Amniotic epithelial cell (primary cell): ENCODE data around the gene EEA1.

Experiments
- DNase-seq: peaks from one replicate; pipeline ENCODE4 v3.0.0-alpha.2; 2010; ENCODE audit warnings: low read depth

EEA1 gene

DNA sequence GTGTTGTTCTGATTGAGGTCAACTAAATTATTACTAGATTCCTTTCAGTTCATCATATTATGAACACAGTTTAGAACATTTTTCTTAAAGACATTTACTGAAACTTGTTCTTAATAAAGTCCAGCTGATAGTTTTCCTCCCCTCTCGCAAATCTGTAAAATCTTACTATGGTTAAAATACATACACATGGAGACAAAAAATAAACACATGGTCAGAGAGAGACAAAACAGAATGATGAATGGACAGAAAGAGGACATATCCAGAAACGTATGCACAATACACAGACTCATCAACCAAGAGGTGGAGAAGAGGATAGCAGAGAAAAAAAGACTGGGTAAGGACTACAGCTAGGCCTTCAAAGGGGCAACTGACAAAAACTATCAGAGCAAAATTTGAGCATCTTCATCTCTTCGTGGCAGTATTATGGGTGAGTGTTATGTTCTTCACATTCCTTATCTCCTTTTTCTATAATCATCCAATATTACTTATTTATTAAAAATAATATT lies 38.4 kb downstream of the EEA1 start:
- no peak for DNase-seq

DNA sequence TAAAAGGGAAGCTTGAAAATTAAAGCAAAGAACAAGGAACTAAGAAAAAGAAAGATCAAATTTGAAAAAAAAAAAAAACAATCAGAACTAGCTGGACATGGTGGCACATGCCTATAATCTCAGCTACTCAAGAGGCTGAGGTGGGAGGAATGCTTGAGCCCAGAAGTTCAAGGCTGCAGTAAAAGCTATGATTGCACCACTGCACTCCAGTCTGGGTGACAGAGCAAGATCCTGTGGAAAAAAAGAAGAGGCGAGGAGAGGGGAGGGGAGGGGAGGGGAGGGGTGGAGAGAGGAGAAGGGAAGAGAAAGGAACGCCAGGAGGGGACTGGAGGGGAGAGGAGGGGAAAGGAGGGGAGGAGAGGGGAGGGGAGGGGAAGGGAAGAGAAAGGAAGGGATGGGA lies 43.0 kb downstream of the EEA1 start:
- peak; percentile 67 for DNase-seq

DNA sequence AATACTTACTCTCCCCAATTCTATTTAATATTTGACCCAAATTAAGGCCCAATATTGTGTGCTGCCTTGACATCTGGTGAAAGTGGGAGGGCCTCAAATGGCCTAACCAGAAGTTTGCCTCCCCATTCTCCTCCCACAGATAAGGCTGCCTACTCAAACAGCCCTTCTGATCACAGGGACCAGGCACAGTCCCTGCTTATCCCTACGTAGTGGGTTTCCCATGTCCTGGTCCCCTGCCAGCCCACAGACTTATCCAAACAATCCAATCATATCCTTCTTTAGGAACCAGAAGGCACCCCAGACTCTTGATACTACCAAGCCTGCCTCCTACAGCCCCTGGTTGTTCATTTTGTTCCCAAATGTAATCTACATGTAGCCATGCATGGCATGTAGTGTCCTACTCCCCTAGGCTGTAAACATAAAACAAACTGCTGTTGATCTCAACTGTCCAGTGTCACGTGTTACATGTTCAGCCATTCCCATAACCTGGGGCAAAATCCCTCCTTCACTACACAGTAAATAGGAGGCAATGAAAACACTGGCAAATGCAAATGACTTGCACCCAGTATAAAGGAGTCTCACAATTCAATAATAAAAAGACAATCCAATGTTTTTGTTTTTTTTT lies 49.3 kb downstream of the EEA1 start:
- no peak for DNase-seq

DNA sequence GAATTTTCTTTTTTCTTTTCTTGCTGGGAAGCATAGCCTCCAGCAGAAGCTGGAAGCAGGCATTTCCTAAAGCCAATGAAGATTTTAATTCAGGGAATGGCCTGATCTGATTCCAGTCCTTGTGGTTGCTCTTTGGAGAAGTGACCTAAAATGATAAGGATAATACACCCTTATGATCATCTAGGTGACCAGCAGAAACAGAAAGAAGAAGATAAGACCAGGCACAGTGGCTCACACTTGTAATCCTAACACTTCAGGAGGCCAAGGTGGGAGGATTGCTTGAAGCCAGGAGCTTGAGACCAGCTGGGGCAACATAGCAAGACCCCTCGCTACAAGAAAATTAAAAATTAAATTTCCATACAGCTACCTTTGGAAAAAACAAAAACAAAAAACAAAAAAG lies 51.2 kb downstream of the EEA1 start:
- DNase-seq: no peak

DNA sequence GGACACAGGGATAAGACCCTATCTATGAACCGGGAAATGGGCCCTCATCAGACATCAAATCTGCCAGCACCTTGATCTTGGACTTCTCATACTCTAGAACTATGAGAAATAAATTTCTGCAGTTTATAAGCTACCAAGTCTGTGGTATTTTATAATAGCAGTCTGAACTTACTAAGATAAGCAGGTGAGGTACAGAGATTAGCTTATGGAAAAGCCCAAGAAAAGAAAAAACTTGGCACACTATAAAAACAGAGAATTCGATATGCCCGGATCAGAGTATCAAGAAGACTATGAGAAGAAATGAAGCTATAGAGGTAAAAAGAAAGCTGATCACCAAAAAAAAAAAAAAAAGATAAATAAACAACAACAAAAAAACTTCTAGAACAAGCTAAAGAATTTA lies 52.6 kb downstream of the EEA1 start:
- DNase-seq: no peak

DNA sequence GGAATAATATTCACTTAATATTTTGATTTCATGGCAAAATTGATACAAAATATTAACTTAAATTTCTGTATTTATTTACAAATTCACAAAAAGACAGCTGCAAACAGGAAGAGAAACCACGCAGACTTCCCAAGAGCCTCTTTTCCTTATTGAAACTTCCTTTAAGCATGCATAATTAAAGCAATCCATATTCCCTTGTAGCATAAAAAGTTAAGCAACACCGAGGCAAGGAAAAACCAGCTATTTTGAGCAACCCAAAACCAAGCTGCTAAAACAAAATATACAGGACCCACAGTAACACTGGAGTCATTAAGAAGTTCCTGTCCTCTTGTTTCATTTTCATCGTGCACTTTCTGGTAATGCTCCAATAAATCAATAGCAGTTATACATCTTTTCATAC lies 58.0 kb downstream of the EEA1 start:
- no peak for DNase-seq

DNA sequence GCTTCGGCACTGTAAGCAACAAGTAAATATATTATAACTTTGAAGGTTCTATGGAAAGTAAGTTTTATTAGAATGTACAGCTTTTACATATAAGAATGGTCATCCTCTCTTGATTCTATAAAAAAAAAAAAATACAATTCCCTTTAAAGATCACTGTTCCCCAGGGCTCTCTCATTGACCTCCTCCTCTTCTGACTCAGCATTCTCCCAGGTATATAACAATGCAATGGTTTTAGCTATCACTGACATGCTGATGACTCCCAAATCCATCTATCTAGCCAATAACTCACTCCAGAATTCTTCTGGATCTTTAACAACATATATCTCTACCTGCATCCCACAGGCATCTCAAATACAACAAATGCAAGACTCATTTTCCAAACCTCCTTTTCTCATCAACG lies 62.7 kb downstream of the EEA1 start:
- no peak for DNase-seq

DNA sequence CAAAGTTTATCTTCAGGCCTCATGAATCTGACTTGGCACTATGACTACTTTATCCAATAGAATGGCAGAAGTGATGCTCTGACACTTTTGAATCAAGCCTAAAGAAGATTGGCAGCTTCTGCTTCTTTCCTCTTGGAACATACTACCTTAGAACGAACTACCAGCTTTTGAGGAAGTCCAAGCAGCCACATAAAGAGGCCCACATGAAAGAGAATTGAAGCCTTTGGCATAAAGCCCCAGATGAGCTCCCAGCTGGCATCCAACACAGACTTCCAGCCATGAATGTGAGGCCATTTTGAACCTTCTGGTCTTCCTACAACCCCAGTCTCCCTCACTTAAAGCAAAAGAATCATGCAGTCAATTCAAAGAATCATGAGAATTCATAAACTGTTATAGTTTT lies 65.8 kb downstream of the EEA1 start:
- no peak for DNase-seq

DNA sequence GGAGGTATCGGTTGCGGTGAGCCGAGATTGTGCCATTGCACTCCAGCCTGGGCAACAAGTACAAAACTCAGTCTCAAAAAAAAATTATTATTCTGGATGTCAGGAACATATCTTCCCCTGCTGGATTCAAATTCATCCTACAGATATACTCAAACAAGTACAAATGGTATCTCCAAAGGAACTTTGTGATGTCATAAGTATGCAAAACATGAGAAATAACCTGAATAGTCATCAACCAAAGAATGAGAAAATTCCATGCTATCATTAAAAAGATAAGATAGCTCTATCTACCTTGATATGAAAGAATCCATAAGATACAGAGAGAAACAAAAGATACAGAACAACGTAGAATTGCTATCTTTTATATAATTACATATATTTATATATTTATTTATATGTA lies 67.7 kb downstream of the EEA1 start:
- DNase-seq: peak; percentile 76

DNA sequence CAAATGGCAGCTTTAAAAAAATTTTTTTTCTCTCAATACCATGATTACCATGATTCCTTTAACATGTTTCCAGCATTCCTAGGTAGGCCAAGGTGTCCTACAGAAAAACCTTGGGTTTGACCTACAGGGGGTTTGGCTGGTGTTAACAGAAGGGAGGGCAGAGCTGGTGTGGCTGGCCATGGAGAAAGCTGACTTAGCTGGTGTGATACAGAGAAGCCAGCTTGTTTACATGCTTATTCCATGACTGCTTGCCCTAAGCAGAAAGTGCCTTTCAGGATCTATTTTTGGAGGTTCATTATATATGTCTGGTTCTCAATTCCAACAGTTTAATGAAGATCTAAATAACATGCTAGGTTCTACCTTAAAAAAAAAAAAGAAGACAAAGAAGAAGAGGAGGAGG lies 68.6 kb downstream of the EEA1 start:
- DNase-seq: no peak

DNA sequence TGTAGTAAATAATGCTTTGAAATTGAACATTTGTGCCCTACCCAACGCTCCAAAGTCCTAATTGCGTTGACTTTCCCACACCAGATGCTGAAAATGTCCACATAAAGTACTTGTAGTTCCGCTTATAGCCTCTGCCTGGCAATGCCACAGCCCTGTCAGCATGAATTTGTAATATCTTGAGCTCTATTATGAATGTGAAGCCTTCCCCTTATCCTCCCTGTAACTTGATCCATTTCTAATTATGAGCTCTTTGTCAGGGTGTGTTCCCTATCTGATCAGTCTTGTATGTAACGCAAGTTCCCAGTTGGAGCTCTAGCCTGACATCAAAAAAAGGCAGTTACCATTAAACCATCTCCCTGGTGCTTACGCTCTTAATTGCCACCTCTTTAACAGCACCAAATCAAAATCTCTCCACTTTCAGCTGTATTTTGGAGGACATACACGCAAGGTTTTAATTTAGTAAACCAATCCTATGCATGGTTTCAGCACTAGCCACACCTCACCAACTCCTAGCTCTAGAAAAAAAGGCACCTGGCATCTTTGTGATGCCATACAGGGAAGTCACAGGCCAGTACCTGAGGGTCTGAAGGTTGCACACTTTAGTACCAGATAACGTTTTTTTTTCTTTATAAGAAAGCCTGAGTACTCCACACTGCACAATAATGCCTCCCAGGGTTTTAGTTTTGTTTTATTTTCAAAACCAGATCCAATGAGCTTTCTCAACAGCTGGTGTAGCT lies 69.3 kb downstream of the EEA1 start:
- no peak for DNase-seq

DNA sequence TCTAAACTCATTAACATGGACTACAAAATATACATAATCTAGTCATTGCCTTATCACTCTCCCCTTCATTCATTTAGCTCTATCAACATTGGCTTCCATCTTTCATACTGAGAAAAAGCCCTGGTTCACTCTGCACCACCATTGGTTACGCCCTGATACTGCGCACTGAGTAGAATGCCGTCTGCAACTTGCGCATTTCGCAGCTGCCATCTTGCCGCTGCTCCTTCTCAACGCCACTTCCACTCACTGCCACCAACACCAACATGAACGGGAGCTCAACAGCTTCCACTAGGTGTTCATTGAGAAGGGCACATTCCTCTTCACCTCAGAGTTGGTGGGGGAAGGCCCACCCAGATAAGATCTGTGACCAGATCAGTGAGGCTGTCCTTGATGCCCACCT lies 71.3 kb downstream of the EEA1 start:
- no peak for DNase-seq

DNA sequence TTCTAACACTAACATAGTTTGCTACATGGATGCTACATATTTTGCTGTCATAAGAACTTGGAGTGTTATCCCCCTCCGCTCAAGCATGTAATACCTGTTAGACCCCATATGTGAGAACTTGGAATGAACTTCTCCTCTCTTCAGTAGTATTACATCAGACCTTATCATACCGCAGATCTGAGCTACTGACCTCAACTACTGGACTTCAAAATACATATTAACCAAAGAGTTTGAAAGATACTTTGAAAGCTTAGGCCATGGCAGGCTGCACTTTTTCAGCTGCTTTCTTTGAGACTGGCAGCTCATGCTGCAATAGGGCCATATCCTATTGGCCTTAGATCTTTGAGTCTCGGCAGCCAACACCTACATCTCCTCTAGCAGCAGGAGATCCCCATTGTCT lies 74.8 kb downstream of the EEA1 start:
- DNase-seq: peak; percentile 14

DNA sequence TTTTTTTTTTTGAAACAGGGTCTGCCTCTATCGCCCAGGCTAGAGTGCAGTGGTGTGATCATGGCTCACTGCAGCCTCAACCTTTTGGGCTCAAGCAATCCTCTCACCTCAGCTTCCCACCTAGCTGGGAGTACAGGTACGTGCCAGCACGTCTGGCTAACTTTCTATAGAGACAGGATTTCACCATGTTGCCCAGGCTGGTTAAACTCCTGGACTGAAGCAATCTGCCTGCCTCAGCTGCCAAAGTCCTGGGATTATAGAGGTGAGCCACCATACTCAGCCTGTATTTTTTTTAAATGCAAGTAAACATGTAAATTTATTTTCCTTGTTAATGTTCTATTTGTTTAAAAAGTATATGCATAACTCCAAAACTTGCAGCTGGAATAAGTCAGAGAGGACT lies 80.4 kb downstream of the EEA1 start:
- peak; percentile 12 for DNase-seq

DNA sequence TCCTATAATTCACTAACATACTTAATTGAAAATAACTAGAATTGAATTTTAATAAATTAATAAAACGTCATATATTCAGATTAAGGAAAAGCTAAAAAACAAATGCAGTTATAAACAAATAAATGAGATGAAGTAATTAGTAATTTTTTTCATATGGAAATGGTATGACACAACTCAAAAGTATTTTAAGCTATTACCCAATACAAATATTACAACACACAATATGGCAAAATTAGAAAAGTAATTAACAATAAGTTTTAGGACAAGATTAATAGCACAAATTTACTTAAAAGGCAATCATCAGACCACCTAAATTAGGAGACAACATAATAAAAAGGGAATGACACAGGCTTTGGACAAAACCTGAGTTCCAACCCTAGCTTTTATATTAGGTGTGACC lies 81.7 kb downstream of the EEA1 start:
- DNase-seq: peak; percentile 38

DNA sequence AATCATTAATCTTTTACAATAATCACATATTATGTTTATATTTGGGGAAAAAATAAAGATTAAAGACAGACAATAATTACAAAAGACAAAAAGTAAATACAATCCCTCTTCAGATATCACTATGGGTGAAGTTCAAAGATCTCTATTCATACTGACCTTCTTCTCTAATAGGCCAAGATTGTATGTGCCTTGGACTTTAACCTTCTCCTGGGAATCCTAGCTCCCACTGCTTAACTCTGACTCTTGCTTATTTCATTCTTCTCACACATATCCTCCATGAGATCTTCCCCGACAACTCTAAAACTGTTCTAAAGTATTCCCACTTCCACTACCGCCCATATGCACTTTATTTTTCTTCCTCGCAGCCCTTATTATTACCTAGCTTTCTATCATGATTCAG lies 83.8 kb downstream of the EEA1 start:
- DNase-seq: no peak

DNA sequence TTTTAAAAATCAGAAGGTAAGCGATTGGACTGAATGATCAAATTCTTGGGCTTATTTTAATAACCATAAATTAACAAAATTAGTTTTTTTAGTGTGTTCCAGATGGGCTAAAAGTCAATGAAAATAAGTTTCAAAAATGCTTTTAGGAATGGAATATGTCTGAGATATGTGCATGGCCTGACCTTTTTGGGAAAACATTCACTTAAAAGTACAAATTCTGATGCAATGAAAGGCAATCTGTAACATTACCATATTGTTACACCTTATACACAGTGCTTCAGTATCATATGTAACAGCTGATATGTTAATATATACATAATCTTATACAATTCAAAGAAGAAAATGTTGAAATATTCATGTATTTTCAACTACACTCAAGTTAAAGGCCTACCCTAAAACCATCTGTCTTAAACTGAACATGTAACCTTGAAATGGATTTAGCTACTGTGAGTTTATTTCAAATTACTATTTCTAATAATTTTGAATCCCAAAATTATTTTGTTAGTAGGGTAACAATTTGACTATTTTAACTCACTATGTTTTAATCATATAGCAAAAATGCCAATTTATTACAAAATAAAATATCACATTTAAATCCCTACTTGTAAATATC lies 84.8 kb downstream of the EEA1 start:
- no peak for DNase-seq

DNA sequence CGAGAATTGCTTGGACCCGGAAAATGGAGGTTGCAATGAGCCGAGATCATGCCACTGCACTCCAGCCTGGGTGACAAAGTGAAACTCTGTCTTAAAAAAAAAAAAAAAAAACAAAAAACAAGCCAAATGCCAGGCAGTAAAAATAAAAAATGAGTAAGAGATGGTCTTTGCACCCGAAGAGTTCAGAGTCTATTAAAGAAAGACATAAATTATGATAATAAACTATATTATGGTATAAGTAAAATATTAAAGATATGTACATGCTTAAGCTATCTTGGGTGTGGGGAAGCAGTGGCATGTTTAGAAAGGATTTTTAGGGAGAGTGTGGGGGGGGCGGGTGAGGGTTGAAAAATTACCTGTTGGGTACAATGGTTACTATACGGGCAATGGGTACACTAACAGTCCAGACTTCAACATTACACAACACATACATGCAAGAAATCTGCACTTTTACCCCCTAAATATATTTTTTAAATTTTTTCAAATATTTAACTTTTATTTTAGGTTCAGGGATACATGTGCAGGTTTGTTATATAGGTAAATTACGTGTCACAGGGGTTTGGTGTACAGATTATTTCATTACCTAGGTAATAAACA lies 99.3 kb downstream of the EEA1 start:
- no peak for DNase-seq

DNA sequence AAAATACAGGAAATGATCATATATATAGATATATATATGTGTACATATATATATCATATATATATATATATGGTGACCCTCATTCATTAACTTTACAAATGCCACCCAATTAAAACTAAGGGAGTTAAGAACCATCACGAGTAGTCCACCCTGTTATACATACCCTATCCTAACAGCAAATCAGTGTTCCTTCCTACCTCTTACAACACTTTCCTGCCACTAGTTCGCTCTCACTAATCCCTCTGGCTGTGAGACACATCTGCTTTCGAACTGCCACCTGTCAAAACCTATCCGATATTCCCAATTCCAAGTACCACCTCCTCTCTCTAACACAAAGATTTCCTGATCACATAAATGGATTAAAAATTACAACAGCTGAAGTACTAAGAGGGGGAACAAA lies 100.5 kb downstream of the EEA1 start:
- DNase-seq: peak; percentile 10

DNA sequence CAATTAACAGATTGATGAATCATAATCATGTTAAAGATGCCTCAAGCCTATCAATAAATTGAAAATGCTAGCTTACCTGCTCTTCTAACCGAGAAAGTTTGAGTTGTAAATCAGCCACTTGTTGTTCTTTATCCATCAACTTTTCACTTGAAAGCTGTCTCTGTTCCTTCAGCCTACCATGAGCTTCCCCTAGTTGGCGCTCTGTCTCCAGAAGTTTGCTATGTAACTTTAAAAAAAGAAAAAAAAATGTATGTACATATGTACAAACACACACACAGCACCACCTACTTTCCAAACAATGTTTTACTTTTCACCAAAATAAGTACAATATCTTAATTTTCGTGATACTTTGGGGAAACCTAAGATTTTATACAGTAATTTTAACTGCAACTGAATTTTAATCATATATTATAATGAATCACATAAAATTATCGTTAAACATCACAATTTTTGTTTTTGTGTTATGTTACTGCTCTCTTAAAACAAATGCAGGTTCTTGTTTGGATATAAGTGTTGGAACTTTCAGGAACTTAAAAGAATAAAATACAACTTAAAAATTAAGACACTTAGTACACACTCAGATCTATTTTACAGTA lies 101.2 kb downstream of the EEA1 start:
- DNase-seq: peak; percentile 55

DNA sequence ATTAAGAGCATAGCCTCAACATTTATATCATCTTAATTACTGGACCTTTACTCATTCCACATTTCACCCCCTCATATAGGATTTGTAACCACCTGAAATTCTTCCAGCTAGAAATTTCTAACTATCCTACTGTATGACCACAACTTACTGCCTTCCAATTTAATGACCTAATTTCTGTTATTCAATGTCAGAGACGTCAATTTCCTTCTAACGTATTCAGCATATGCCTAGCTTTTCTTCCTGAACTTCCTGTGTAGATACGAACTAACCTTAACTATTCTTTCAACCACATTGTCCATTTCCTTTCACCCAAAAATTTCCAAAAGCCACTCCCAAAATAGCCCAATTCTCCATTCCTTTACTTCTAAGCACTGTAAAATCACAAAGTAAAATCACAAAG lies 108.0 kb downstream of the EEA1 start:
- DNase-seq: no peak

DNA sequence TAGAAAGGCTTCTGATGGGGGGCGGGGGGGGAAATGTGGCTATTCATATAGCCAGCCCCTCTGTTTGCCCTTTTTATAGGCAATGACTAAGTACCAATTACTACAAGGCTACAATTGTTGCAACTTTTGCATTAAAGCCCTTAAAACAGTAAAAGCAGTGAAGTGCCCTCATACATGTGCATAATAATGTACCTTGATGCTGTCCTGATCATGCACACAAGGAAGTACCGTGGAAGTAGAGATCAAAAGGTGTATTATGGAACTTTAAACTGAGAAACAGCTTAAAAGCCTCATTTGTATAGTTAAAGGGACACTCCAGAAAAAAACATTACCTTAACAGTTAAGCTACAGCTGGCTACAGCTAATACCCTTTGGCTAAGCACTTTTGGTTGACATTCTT lies 114.5 kb downstream of the EEA1 start:
- no peak for DNase-seq

DNA sequence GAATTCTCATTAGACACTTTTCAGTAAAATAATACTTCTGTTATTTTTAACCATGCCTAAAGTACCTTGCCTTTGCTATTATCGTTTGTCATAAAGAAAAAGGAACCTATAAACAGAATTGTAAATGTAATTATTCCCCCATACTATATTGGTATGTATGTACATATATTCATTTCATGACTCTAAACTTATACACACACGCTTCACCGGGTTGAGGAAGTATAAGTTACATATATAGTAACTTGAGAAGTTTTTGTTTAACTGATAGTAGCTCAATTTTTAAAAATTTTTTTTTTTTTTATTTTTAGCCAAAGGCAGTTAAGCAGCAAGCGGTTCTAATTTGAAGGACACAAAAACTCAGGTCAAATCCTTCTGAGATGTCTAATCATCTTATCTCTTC lies 118.7 kb downstream of the EEA1 start:
- DNase-seq: no peak
